Loucy (cell line): ENCODE measurements around the gene CREBBP.

Experiments used
- CTCF ChIP-seq: fragments of 200-600 bp; sonication (generic); conservative IDR thresholded peaks from 2 replicates; pipeline ENCODE4 v1.5.1; 2014; ENCODE audit warnings: mild to moderate bottlenecking, antibody characterized with exemption, low read length
- EZH2phosphoT487 ChIP-seq: fragments of 200-600 bp; IDR thresholded peaks from 2 replicates; pipeline ENCODE4 v1.6.1; 2018; ENCODE audit warnings: antibody characterized with exemption, mild to moderate bottlenecking, moderate library complexity, borderline replicate concordance

GRCh38 chr16:3798838-3799237, 81.7 kb downstream of the CREBBP start:
- TF ChIP-seq CTCF (no peak), EZH2phosphoT487 (no peak)
